Stimulated activated naive B cell treated with anti-CD40 and anti-IgM and Interleukin-4, amounts not matched to agents 10 μg/mL and 1 μg/mL and 100 μg/mL, for 72 hours (primary cell): ENCODE data around the gene EDC4.

Source experiments
- ATAC-seq, 2 donors: fragments of 150-1000 bp; cut with Tn5 transposase; replicated peaks; 2 replicates each; pipeline ENCODE4 v1.10.0; 2021; ENCODE audit warnings: moderate library complexity in 1 of 2
- DNase-seq: peaks from one replicate; pipeline ENCODE4 v3.0.0; 2021
- H3K27ac Mint-ChIP-seq: one replicate; pipeline ENCODE4 v1.8.0; 2022; ENCODE audit warnings: mild to moderate bottlenecking, mixed read lengths
- H3K27me3 Mint-ChIP-seq, 2 donors: one replicate each; pipeline ENCODE4 v1.8.0; 2022; ENCODE audit warnings: mixed read lengths in 2 of 2
- H3K36me3 Mint-ChIP-seq, 2 donors: one replicate each; pipeline ENCODE4 v1.8.0; 2022; ENCODE audit warnings: mixed read lengths in 2 of 2, mild to moderate bottlenecking in 1 of 2
- H3K4me1 Mint-ChIP-seq, 2 donors: one replicate each; pipeline ENCODE4 v1.8.0; 2022; ENCODE audit warnings: mixed read lengths in 2 of 2, mild to moderate bottlenecking in 1 of 2
- H3K4me3 Mint-ChIP-seq, 2 donors: one replicate each; pipeline ENCODE4 v1.8.0; 2022; ENCODE audit warnings: mild to moderate bottlenecking in 2 of 2, mixed read lengths in 2 of 2, moderate library complexity in 1 of 2
- H3K9me3 Mint-ChIP-seq, 2 donors: one replicate each; pipeline ENCODE4 v1.8.0; 2022; ENCODE audit warnings: mixed read lengths in 2 of 2, mild to moderate bottlenecking in 1 of 2

The EDC4 gene

GRCh38 chr16:67879936-67880335 is 7.1 kb downstream of the EDC4 start:
- Mint-ChIP-seq H3K27me3 (no peaks in the 10 kb centered on the region), H3K36me3 (peaks cover 66 to 69% of the 10 kb centered on the region in 2 donors), H3K27ac (no peak overlapping the region), H3K9me3 (no peaks in the 10 kb centered on the region), H3K4me3 (no peak overlapping the region), H3K4me1 (peaks cover 15 to 27% of the 10 kb centered on the region in 2 donors)
- no peak for DNase-seq
- no peak for ATAC-seq

GRCh38 chr16:67880584-67880983 is 7.7 kb downstream of the EDC4 start:
- Mint-ChIP-seq H3K9me3 (no peaks in the 10 kb centered on the region), H3K4me3 (no peak overlapping the region), H3K27ac (peak overlapping the region; percentile 54), H3K4me1 (peaks cover 8 to 21% of the 10 kb centered on the region in 2 donors), H3K27me3 (no peaks in the 10 kb centered on the region), H3K36me3 (peaks cover 66 to 69% of the 10 kb centered on the region in 2 donors)
- ATAC-seq: no peak
- no peak for DNase-seq

- ATAC-seq (no peak), DNase-seq (no peak)
- Mint-ChIP-seq H3K4me3 (no peak overlapping the region), H3K27ac (peak overlapping the region; percentile 6), H3K9me3 (no peaks in the 10 kb centered on the region), H3K36me3 (peaks cover 63 to 71% of the 10 kb centered on the region in 2 donors), H3K4me1 (peaks cover 4 to 14% of the 10 kb centered on the region in 2 donors), H3K27me3 (no peaks in the 10 kb centered on the region)
Observed at GRCh38 chr16:67881621-67882161, 8.8 kb downstream of the EDC4 start.

GRCh38 chr16:67882374-67883145 is 9.7 kb downstream of the EDC4 start:
- no peak overlapping the region for H3K27ac Mint-ChIP-seq
- H3K27me3 Mint-ChIP-seq: no peaks in the 10 kb centered on the region
- H3K9me3 Mint-ChIP-seq: no peaks in the 10 kb centered on the region
- ATAC-seq (no peak), DNase-seq (no peak)
- peaks cover 4 to 14% of the 10 kb centered on the region in 2 donors for H3K4me1 Mint-ChIP-seq
- no peak overlapping the region for H3K4me3 Mint-ChIP-seq
- peaks cover 57 to 64% of the 10 kb centered on the region in 2 donors for H3K36me3 Mint-ChIP-seq

GRCh38 chr16:67883146-67883871 is 10.5 kb downstream of the EDC4 start:
- H3K27ac Mint-ChIP-seq: peak overlapping the region; percentile 3
- no peak overlapping the region for H3K4me3 Mint-ChIP-seq
- no peak for DNase-seq
- H3K27me3 Mint-ChIP-seq: no peaks in the 10 kb centered on the region
- no peaks in the 10 kb centered on the region for H3K9me3 Mint-ChIP-seq
- peaks cover 56 to 58% of the 10 kb centered on the region in 2 donors for H3K36me3 Mint-ChIP-seq
- H3K4me1 Mint-ChIP-seq: peaks cover 4 to 14% of the 10 kb centered on the region in 2 donors
- peak; percentile 7 to 10 for ATAC-seq

- Mint-ChIP-seq H3K36me3 (peaks cover 53 to 54% of the 10 kb centered on the region in 2 donors), H3K27ac (no peak overlapping the region), H3K9me3 (no peaks in the 10 kb centered on the region), H3K4me3 (no peak overlapping the region), H3K4me1 (peaks cover 4 to 14% of the 10 kb centered on the region in 2 donors), H3K27me3 (no peaks in the 10 kb centered on the region)
- ATAC-seq: peak; percentile 89 to 92
- DNase-seq: peak; percentile 37
Observed at GRCh38 chr16:67883872-67884261, 11.0 kb downstream of the EDC4 start.

- Mint-ChIP-seq H3K27me3 (no peaks in the 10 kb centered on the region), H3K36me3 (peaks cover 45 to 46% of the 10 kb centered on the region in 2 donors), H3K27ac (no peak within 1 kb of the TSS), H3K9me3 (no peaks in the 10 kb centered on the region), H3K4me1 (peaks cover 4 to 14% of the 10 kb centered on the region in 2 donors), H3K4me3 (no peak within 1 kb of the TSS)
- no peak for DNase-seq
- no peak for ATAC-seq
Observed at GRCh38 chr16:67884684-67885083, 11.8 kb downstream of the EDC4 start, which contains the start of gene NRN1L. Gene NRN1L, plus strand, starts transcription at chr16:67884885. Its CDS starts 19 bp downstream, at chr16:67884904.

- no peaks in the 10 kb centered on the region for H3K9me3 Mint-ChIP-seq
- H3K27me3 Mint-ChIP-seq: no peaks in the 10 kb centered on the region
- no peak overlapping the region for H3K27ac Mint-ChIP-seq
- peaks cover 4 to 14% of the 10 kb centered on the region in 2 donors for H3K4me1 Mint-ChIP-seq
- peaks cover 38 to 40% of the 10 kb centered on the region in 2 donors for H3K36me3 Mint-ChIP-seq
- ATAC-seq: no peak
- H3K4me3 Mint-ChIP-seq: no peak overlapping the region
- DNase-seq: no peak
Observed at GRCh38 chr16:67885545-67885944, 12.7 kb downstream of the EDC4 start.

- DNase-seq: no peak
- Mint-ChIP-seq H3K4me1 (peaks cover 4 to 14% of the 10 kb centered on the region in 2 donors), H3K27ac (no peak overlapping the region), H3K9me3 (no peaks in the 10 kb centered on the region), H3K27me3 (no peaks in the 10 kb centered on the region), H3K36me3 (peaks cover 33 to 38% of the 10 kb centered on the region in 2 donors), H3K4me3 (no peak overlapping the region)
- ATAC-seq: no peak
Observed at GRCh38 chr16:67885976-67886375, 13.1 kb downstream of the EDC4 start.

GRCh38 chr16:67886387-67886786 is 13.5 kb downstream of the EDC4 start:
- peaks cover 4 to 14% of the 10 kb centered on the region in 2 donors for H3K4me1 Mint-ChIP-seq
- H3K4me3 Mint-ChIP-seq: no peak overlapping the region
- no peaks in the 10 kb centered on the region for H3K9me3 Mint-ChIP-seq
- H3K27me3 Mint-ChIP-seq: no peaks in the 10 kb centered on the region
- no peak for ATAC-seq
- peaks cover 29 to 34% of the 10 kb centered on the region in 2 donors for H3K36me3 Mint-ChIP-seq
- DNase-seq: no peak
- H3K27ac Mint-ChIP-seq: no peak overlapping the region

GRCh38 chr16:67888331-67888730 is 15.5 kb downstream of the EDC4 start:
- Mint-ChIP-seq H3K27me3 (no peaks in the 10 kb centered on the region), H3K4me3 (no peak overlapping the region), H3K9me3 (no peaks in the 10 kb centered on the region), H3K4me1 (peaks cover 3 to 11% of the 10 kb centered on the region in 2 donors), H3K36me3 (peaks cover 13 to 18% of the 10 kb centered on the region in 2 donors), H3K27ac (no peak overlapping the region)
- ATAC-seq (no peak), DNase-seq (no peak)

GRCh38 chr16:67892375-67892774 is 19.5 kb downstream of the EDC4 start:
- Mint-ChIP-seq H3K27me3 (no peaks in the 10 kb centered on the region), H3K36me3 (peaks cover 0 to 3% of the 10 kb centered on the region in 2 donors), H3K27ac (peak overlapping the region; percentile 62), H3K4me3 (peak overlapping the region; percentile 91 to 95), H3K9me3 (no peaks in the 10 kb centered on the region), H3K4me1 (peaks cover 17 to 20% of the 10 kb centered on the region in 2 donors)
- DNase-seq (no peak), ATAC-seq (no peak)

- Mint-ChIP-seq H3K4me1 (peaks cover 17 to 24% of the 10 kb centered on the region in 2 donors), H3K27me3 (no peaks in the 10 kb centered on the region), H3K36me3 (peaks cover 0 to 3% of the 10 kb centered on the region in 2 donors), H3K27ac (peak within 1 kb of the TSS; percentile 98), H3K9me3 (no peaks in the 10 kb centered on the region), H3K4me3 (peak within 1 kb of the TSS; percentile 91 to 95)
- DNase-seq: peak; percentile 89
- peak; percentile 98 for ATAC-seq
Observed at GRCh38 chr16:67892899-67893742, 20.3 kb downstream of the EDC4 start, which contains the start of gene PSKH1. Gene PSKH1, plus strand, starts transcription at chr16:67893254. Its CDS starts 15,496 bp downstream, at chr16:67908750.
